HG03139 (cell line): ENCODE data around the gene CD163L1.
"Not testable (repeated sequence)": the region's sequence is repeated elsewhere in the genome, so short reads cannot be mapped to it uniquely, and the experiment has no call there.

Source experiments
- ATAC-seq: cut with Tn5 transposase; IDR thresholded peaks from one replicate; pipeline ENCODE4 v1.9.1; 2021; ENCODE audit not compliant: unreplicated experiment

CD163L1 gene

DNA sequence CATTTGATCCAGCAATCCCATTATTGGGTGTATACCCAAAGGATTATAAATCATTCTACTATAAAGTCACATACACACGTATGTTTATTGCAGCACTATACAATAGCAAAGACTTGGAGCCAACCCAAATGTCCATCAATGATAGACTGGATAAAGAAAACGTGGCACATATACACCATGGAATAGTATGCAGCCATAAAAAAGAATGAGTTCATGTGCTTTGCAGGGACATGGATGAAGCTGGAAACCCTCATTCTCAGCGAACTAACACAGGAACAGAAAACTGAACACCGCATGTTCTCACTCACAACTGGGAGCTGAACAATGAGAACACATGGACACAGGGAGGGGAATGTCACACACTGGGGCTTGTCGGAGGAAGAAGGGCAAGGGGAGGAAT is 106.2 kb downstream of the CD163L1 start:
- not testable (repeated sequence) for ATAC-seq

DNA sequence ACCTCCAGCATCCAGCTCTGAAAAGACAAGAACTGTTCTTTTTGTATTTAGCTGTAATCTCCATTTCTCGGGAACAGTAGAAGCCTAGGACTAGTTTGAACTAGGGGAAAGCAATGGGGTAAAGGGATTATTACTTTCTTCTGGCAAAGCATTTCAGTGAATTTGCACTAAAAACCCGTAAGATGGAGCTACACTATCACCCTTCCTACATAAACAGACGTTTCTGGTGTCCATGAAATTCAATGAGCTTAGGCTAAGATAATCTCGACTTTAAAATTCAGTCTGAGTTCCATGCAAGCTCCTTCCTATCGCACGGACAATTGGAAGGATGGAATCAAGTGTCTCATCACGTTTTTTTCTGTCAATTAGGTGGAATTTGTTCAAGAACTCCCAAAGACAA is 116.0 kb downstream of the CD163L1 start:
- ATAC-seq: no peak

DNA sequence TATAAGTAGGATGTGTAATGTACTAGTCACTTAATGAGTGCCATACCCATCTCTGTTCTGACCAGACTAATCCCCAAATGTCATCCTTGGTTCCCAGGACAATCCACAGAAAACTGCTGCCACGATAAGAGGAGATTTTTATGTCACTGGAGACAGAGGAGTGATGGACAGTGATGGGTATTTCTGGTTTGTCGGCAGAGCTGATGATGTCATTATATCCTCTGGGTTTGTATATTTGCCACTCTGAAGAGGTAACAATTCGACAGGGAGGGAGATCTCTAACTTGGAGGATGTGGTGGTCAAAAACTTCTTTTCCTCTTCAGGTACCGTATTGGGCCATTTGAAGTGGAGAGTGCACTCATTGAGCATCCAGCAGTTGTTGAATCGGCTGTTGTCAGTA is 119.8 kb downstream of the CD163L1 start:
- ATAC-seq: no peak

DNA sequence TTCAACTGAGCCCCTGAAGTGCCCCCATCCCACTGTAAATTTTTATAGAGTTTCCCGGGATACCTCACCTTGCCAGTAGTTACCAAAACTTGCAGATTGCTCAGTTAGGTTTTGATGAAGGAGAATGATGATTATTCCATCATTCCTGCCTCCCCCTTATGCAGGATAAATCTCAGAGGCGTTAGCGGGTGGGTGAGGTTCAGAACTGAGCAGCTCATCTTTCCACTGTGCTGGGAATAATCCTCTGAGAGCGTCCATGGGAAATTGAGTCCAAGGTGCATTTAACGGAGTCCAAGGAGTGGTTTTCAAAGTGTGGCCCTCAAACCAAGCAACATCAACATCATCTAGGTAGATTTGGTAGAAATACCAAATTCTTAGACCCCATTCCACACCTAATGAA is 121.4 kb downstream of the CD163L1 start:
- ATAC-seq: no peak

- ATAC-seq: no peak
Observed at GRCh38 chr12:7321624-7322023, 122.3 kb downstream of the CD163L1 start.

GRCh38 chr12:7319930-7320329 is 124.0 kb downstream of the CD163L1 start:
- no peak for ATAC-seq

DNA sequence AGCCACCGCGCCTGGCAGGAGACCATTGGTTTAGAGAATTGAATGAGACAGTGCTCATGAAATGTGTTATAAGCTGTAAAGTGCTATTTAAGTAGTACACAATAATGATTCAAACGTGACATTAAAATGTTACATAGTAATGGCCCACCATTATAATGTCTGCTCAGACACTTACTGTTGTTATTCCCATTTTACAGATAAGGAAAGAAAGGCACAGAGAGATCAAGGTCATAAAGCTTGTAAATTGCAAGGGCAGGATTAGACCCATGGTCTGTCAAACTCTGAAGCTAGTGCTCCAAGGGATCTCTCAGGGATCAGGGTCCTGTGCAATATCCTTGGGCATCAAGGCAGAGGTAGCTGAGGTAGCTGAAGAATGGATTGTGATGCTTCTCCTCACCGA is 133.9 kb downstream of the CD163L1 start:
- no peak for ATAC-seq
